Esophagus squamous epithelium (tissue), 5 donors: ENCODE results near the gene COPS3. TPM values are rescaled to one million over a fixed set of nuclear protein-coding genes. Genes with fewer than 3 reads are reported as not detected.

Source experiments
- DNase-seq: peaks from one replicate; lab custom pipeline; 2025; lab: John Stamatoyannopoulos, UW
- H3K27ac ChIP-seq, 4 donors: fragments of 200-600 bp; sonication (generic); one replicate each; pipeline ENCODE4 v1.5.1; 2016 to 2019; ENCODE audit warnings: mild to moderate bottlenecking in 1 of 4
- H3K27me3 ChIP-seq, 4 donors: fragments of 200-600 bp; sonication (generic); 1 replicate in 3 of 4; 2 replicates in 1 of 4; pipeline versions ENCODE4 v1.5.1 to v1.6.0; 2017 to 2021; ENCODE audit warnings: antibody characterized with exemption in 1 of 4
- H3K36me3 ChIP-seq, 3 donors: fragments of 200-600 bp; sonication (generic); one replicate each; pipeline ENCODE4 v1.5.1; 2016 to 2019
- H3K4me1 ChIP-seq, 3 donors: fragments of 200-600 bp; sonication (generic); one replicate each; pipeline ENCODE4 v1.5.1; 2017 to 2019
- H3K4me3 ChIP-seq, 4 donors: fragments of 200-600 bp; sonication (generic); 1 replicate in 3 of 4; 2 replicates in 1 of 4; pipeline ENCODE4 v1.5.1; 2016 to 2019; ENCODE audit warnings: mild to moderate bottlenecking in 2 of 4, moderate library complexity in 1 of 4
- H3K9me3 ChIP-seq, 3 donors: fragments of 200-600 bp; sonication (generic); one replicate each; pipeline ENCODE4 v1.5.1; 2016 to 2019
- POLR2A ChIP-seq, 4 donors: fragments of 450-650 bp; IDR thresholded peaks; one replicate each; pipeline ENCODE4 v1.6.1; 2017; ENCODE audit warnings: antibody characterized with exemption in 4 of 4, mild to moderate bottlenecking in 4 of 4, moderate library complexity in 3 of 4
- WGBS, 2 donors: methylation state at CpG; one replicate each; pipeline ENCODE4 v1.1.5; 2018; 5-methylcytosine and 5-hydroxymethylcytosine counted together
- intact Hi-C: fragments of 100-400 bp; cut with DNase I; formaldehyde crosslinking; loops from one replicate; pipeline ENCODE4 v1.15.0; 2022
- total RNA-seq, 4 donors: library from RNA; depleted of rRNA; stranded (reverse); fragments of >200 nt; gene quantifications; one replicate each; pipeline ENCODE4 v1.1.0, GENCODE V29; 2016
- TF ChIP-seq, protein P1 (sequence below), 6 experiments: fragments of 450-650 bp in 4 of 6; fragments of 200-600 bp in 2 of 6; sonication (generic) in 2 of 6; IDR thresholded peaks; one replicate each; pipeline ENCODE4 v1.5.1; 2016 to 2019; ENCODE audit warnings: antibody characterized with exemption in 6 of 6, mild to moderate bottlenecking in 4 of 6, moderate library complexity in 4 of 6
- donor health status: DM: yes; HTN: yes; CAD: no.

Gene COPS3
- total RNA-seq, 4 donors from 2014 or later, result 34.0 to 91.6 (median 68.7) TPM

DNA sequence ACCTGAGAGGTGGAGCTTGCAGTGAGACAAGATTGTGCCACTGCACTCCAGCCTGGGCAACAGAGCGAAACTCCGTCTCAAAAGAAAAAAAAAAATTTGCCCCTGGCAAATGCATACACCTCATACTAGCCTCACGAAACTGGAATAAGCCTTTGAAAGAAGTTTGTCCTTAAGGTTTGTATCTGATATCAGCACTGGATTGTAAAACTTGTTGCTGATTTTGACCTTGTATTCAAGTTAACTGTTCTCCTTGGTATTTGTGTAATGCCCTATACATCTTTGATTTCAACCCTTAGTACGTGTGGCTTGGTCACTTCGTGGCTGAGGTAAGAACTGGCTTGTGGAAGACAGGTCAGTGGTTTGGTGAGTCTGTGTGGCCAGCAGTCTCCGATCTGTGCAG lies 37.9 kb downstream of the COPS3 start:
- no peak for TF ChIP-seq POLR2A (IDR thresholded peaks at IDR 0.05)
- TF ChIP-seq, protein P1, sequence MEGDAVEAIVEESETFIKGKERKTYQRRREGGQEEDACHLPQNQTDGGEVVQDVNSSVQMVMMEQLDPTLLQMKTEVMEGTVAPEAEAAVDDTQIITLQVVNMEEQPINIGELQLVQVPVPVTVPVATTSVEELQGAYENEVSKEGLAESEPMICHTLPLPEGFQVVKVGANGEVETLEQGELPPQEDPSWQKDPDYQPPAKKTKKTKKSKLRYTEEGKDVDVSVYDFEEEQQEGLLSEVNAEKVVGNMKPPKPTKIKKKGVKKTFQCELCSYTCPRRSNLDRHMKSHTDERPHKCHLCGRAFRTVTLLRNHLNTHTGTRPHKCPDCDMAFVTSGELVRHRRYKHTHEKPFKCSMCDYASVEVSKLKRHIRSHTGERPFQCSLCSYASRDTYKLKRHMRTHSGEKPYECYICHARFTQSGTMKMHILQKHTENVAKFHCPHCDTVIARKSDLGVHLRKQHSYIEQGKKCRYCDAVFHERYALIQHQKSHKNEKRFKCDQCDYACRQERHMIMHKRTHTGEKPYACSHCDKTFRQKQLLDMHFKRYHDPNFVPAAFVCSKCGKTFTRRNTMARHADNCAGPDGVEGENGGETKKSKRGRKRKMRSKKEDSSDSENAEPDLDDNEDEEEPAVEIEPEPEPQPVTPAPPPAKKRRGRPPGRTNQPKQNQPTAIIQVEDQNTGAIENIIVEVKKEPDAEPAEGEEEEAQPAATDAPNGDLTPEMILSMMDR (IDR thresholded peaks at IDR 0.05), result no peak

DNA sequence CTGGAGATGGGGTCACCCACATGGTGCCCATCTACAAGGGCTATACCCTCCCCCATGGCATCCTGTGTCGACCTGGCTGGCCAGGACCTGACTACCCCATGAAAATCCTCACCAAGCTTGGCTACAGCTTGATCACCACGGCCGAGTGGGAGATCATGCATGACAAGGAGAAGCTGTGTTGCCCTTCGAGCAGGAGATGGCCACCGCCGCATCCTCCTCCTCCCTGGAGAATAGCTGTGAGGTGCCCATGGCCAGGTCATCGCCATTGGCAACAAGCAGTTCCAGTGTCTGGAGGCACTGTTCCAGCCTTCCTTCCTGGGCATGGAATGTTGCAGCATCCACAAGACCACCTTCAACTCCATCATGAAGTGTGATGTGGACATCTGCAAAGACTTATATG lies 38.8 kb downstream of the COPS3 start:
- peaks cover 0 to 22% (median 12%) of the 10 kb centered on the region in 3 donors for H3K36me3 ChIP-seq
- no peaks in the 10 kb centered on the region for H3K9me3 ChIP-seq
- WGBS, 2 donors, result 89 to 100% methylated on average over 5 of the region's 7 CpGs
- intact Hi-C loops, result no loop called here
- no peaks in the 10 kb centered on the region for H3K27me3 ChIP-seq
- H3K27ac ChIP-seq, result no peak overlapping the region
- H3K4me3 ChIP-seq, result no peak overlapping the region
- TF ChIP-seq, protein P1 (IDR thresholded peaks at IDR 0.05), result no peak
- no peak for TF ChIP-seq POLR2A (IDR thresholded peaks at IDR 0.05)
- DNase-seq, result no peak
- H3K4me1 ChIP-seq, result peaks cover 3 to 8% (median 6%) of the 10 kb centered on the region in 3 donors

More for the DNA sequence above, 37.9 kb downstream of the COPS3 start:
- Histone ChIP-seq H3K27me3 (no peaks in the 10 kb centered on the region), H3K4me3 (no peak overlapping the region), H3K4me1 (peaks cover 3% of the 10 kb centered on the region in 3 donors), H3K27ac (no peak overlapping the region), H3K9me3 (no peaks in the 10 kb centered on the region), H3K36me3 (peaks cover 0 to 31% (median 20%) of the 10 kb centered on the region in 3 donors)
- intact Hi-C loops, result no loop called here
- DNase-seq, result no peak
- 72 to 87% methylated on average over 6 of the region's 6 CpGs for WGBS, 2 donors

DNA sequence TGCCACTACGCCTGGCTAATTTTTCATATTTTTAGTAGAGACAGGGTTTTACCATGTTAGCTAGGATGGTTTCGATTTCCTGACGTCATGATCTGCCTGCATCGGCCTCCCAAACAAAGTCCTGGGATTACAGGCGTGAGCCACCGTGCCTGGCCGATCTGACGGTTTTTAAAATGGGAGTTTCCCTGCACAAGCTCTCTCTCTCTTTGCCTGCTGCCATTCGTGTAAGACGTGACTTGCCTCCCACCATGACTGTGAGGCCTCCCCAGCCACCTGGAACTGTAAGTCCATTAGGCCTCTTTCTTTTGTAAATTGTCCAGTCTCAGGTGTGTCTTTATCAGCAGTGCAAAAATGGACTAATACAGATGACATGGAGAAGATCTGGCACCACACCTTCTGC lies 39.4 kb downstream of the COPS3 start:
- Histone ChIP-seq H3K36me3 (peaks cover 0 to 16% (median 6%) of the 10 kb centered on the region in 3 donors), H3K4me3 (no peak overlapping the region), H3K4me1 (peaks cover 3 to 8% (median 6%) of the 10 kb centered on the region in 3 donors), H3K27ac (no peak overlapping the region), H3K9me3 (no peaks in the 10 kb centered on the region), H3K27me3 (no peaks in the 10 kb centered on the region)
- WGBS, 2 donors, result 84 to 86% methylated on average over 10 of the region's 10 CpGs
- DNase-seq, result no peak
- intact Hi-C loops, result no loop called here
- no peak for TF ChIP-seq POLR2A (IDR thresholded peaks at IDR 0.05)
- TF ChIP-seq, protein P1 (IDR thresholded peaks at IDR 0.05), result no peak

DNA sequence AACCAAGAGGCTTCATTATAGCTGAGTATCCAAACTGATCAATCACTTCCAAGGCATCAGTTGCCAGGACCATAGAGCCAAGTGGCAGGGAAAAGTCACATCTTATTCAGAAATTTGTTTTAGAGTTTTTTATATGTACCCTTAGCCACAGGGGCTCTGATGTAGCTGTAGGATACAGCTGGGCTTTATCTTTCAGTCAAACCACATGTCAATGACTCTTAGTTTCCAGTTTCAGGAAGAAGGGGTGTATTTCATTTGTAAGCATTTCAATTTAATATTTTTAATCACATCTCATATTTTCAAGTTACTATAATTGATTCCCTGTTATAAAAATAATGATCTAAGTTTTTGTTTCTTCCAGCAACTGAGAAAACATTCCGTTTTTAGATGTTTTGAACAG lies 41.2 kb downstream of the COPS3 start:
- Histone ChIP-seq H3K27ac (no peak overlapping the region), H3K27me3 (no peaks in the 10 kb centered on the region), H3K36me3 (no peaks in the 10 kb centered on the region), H3K4me3 (no peak overlapping the region), H3K4me1 (peaks cover 11 to 25% (median 21%) of the 10 kb centered on the region in 3 donors), H3K9me3 (no peaks in the 10 kb centered on the region)
- intact Hi-C loops, result loop anchor here (10.0 kb wide), 1 partner anchor 95 kb away; no protein-coding TSS in a partner anchor
- no peak for DNase-seq
- TF ChIP-seq POLR2A (IDR thresholded peaks at IDR 0.05), result no peak
- TF ChIP-seq, protein P1 (IDR thresholded peaks at IDR 0.05), result no peak
- WGBS, 2 donors, result 57 to 61% methylated on average over 1 of the region's 1 CpG

DNA sequence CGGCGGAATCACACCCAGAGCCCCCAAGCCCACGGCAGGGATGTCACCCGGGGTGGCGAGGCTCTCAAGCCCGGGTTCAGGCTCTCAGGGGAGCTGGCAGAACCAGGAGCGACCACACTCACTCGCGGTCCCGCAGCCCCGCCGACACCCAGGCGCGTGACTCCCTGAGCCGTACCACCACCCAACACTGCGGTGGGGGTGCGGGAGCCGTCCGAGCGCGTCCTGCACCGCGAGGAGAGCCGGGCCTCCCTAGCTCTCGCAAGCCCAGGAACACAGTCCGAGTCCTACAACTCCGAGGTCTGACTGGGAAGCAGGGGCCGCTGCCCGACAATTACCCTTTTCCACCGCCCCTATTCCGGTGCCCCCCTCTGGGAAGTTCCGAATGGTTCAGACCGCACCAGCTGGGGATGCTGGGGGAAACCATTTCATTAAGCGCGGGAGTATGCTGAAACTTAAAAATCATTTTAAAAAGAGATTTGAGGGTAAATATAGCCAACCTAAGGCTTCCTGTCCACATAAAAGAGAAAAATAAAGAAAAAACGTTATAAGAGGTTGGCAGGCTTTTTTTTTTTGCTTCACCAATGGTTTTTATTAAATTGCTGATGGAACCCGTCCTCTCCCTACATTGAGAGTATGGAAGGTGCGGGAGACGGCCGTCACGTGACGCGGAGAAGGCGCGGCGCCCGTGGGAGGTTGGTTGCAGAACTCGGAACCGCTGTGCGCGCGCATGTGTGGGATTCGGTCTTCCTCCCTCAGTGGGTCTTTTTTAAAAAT lies 43.8 kb downstream of the COPS3 start, which contains the start of gene FLCN:
Gene FLCN, minus strand, starts transcription at position 143 of the 774 bp plus-strand sequence. CDS start 9,031 bp downstream, outside the sequence.
- WGBS, 2 donors, result 1% methylated on average over 25 to 26 of the region's 53 CpGs
- peaks cover 0 to 8% (median 0%) of the 10 kb centered on the region in 3 donors for H3K36me3 ChIP-seq
- peaks cover 11 to 46% (median 25%) of the 10 kb centered on the region in 3 donors for H3K4me1 ChIP-seq
- intact Hi-C loops, result loop anchor here (10.0 kb wide), 1 partner anchor 92 kb away; no protein-coding TSS in a partner anchor
- TF ChIP-seq, protein P1 (IDR thresholded peaks at IDR 0.05), result peak in 2 of 6 experiments; percentile 21 to 32
- peak in 3 of 4 donors; percentile 20 to 77 (median 62) for TF ChIP-seq POLR2A (IDR thresholded peaks at IDR 0.05)
- H3K9me3 ChIP-seq, result no peaks in the 10 kb centered on the region
- peak within 1 kb of the TSS; percentile 85 to 96 (median 92) for H3K4me3 ChIP-seq
- peak; percentile 57 for DNase-seq
- no peaks in the 10 kb centered on the region for H3K27me3 ChIP-seq
- peak within 1 kb of the TSS; percentile 96 to 98 (median 97) for H3K27ac ChIP-seq
